Stimulated activated CD4-positive, alpha-beta T cell treated with anti-CD3 and anti-CD28 coated beads, Interleukin-15, amount 100 ng/mL, for 1 hour (primary cell): ENCODE results near the gene LMTK2.

ENCODE experiments used
- DNase-seq, 2 donors: peaks; one replicate each; pipeline ENCODE4 v3.0.0-alpha.2; 2020; ENCODE audit warnings: low read depth in 1 of 2, low spot score in 1 of 2

Gene LMTK2

DNA sequence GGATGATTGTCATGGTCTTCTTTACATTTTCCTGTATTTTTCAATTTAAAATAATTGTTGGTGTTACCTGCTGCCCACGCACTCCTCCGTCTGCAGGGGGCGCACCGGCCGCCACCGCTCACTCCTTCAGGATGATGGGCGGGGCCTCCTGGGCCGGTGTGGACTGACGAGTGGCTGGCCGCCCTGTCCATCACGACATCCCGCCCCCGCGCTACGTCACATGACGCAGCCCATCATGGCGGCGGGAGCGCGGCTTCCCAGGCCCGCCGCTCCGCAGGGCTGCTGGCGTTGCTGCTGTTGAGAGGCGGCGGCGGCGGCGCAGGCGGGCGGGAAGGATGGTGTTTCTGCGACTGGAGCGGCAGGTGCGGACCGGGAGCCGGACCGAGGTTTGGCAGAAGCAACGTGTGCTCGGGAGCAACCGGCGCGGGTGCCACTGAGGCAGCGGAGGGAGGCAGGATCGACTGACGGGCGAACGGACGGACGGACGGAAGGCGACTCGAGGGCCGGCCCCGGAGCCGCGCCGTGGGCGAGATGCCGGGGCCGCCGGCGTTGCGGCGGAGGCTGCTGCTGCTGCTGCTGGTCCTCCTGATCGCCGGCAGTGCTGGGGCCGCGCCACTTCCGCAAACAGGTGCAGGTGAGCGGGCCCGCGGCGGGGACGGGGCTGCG is at the start of gene LMTK2:
LMTK2 (plus strand) TSS at position 216 of the 666 bp plus-strand sequence; CDS start at position 532, 316 bp downstream.
- DNase-seq = peak; percentile 95 to 97

GRCh38 chr7:98057157-98057556 is 49.5 kb upstream of the LMTK2 start:
- no peak for DNase-seq

GRCh38 chr7:98058186-98058585 is 48.5 kb upstream of the LMTK2 start:
- no peak for DNase-seq

GRCh38 chr7:98064233-98064632 is 42.4 kb upstream of the LMTK2 start:
- DNase-seq = no peak

- DNase-seq = no peak
Measured at GRCh38 chr7:98066208-98066607, 40.5 kb upstream of the LMTK2 start.

DNA sequence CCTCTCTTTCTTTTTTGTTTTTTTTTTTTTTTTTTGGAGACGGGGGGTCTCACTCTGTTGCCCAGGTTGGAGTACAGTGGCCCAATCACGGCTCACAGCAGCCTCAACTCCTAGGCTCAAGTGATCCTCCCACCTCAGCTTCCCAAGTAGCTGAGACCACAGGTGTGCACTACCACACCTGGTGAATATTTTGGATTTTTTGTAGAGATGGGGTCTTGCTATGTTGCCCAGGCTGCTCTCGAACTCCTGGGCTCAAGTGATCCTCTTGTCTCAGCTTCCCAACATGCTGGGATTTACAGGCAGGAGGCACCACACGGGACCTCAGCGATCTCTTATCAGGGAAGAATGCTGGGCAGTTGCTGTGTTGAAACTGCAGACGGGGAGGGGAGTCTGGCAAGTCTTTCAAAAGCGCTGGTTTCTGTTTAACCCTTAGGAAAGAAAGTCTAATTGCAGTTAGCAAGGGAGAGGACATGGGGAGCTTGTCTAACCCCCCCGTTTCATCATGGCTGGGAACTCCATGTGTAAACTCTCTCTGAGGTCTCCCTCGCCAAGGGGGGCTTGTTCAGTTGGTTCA is 39.6 kb upstream of the LMTK2 start:
- no peak for DNase-seq

DNA sequence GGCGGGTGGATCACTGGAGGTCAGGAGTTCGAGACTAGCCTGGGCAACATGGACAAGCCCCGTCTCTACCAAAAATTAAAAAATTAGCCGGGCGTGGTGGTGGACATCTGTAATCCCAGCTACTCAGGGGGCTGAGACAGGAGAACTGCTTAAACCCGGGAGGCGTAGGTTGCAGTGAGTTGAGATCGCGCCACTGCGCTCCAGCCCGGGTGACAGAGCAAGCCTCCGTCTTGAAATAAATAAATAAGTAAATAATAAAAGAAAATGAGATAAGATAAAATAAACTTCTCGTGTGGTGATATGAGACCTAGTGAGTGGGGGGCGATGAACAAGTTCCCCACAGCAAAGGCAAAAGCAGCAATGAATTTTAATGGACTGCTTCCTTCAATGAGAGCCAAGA is 33.6 kb upstream of the LMTK2 start:
- no peak for DNase-seq

GRCh38 chr7:98075801-98076200 is 30.9 kb upstream of the LMTK2 start:
- DNase-seq = no peak

DNA sequence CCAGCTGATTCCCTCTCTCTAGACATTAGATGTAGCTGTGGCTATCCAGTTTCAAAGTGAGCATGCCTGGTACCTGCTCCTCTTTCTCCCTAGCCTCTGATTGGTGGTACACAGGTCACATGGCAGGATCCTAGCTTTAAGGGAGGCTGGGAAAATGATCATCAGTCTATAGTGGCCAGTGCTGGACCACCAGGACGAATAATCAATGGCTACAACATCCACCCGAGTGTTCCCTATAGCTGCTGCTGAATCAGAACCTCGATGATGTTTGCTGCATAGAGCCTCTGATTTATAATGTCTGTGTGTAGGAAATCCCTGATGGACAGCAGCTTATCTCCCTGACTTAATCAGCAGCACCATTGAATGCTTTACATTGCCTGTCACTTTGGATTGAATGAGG is 28.9 kb upstream of the LMTK2 start:
- no peak for DNase-seq

GRCh38 chr7:98078197-98078870 is 28.3 kb upstream of the LMTK2 start:
- DNase-seq = no peak

DNA sequence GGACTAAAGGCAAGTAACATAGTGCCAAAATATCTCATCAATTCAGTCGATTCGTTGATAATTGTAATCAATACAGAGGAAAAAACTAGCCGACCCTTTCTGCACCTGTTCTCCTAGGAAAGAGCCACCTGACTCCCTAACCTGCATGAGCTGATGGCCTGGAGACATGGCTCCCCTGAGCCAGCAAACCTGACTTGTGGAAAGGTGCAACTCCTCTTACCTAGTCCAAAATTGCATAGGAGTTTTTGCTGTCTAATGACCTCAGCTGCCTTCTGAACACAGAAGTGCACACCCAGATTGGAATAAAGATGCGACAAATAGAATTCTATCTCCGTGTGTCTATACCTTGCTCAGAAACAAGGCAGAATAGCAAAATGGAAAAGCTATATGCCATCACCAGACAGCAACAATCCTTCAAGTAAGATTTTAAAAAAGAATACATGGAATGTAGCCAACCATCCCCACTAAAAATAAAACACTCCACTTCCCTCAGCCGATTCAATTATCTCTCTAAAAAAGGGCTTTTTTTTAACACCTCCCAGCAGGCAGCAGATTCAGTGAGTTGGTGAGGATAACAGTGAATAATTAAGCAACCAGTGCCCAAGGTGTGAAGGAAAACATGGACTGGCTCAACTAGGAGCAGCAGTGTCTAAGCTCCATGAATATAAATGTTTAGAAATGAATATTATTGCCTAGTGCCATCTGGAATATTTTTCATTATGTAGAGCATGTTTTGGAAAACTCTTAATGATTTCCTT is 26.6 kb upstream of the LMTK2 start:
- DNase-seq = no peak

- no peak for DNase-seq
Measured at GRCh38 chr7:98081319-98081718, 25.3 kb upstream of the LMTK2 start.

- no peak for DNase-seq
Measured at GRCh38 chr7:98084631-98085030, 22.0 kb upstream of the LMTK2 start.

- DNase-seq = no peak
Measured at GRCh38 chr7:98085674-98086073, 21.0 kb upstream of the LMTK2 start.

DNA sequence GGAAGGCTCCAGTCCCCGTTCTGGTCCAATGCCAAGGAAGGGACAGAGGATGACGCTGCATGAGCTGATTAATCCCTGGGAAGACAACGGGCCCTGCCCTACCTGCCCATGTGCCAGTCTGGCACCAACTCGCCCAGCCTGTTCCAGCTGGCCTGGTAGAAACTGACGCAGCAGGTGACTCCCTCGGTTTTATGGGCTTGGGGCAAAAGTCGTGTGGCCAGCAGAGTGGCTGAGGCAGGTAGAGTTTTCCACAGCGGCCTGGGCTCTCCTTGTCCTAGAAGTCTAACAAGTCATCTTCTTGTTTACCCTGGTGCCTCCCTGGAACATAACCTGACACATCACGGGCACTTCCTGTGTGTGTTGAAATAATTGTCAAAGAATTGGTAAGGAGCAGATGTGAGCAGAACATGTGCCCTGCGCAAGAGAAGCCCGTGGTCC is 20.4 kb upstream of the LMTK2 start:
- DNase-seq = no peak

DNA sequence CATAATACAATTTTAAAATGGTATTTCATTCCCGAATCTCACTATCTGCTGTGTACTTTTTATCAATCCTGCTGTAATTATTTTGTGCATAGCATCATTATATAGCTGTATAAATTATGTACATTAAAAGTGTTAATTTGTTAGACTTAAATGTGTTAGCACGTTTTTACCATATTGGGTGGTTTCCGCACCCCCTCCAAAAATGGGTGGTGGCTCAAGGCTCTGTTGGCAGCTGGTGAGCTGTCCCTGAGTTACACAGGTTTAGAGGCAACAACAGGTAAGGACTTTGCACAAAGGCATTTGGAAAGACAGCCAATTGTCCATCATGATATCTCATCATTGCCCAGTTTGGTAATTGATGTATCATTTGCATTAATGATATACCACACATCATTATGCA is 18.6 kb upstream of the LMTK2 start:
- no peak for DNase-seq

DNA sequence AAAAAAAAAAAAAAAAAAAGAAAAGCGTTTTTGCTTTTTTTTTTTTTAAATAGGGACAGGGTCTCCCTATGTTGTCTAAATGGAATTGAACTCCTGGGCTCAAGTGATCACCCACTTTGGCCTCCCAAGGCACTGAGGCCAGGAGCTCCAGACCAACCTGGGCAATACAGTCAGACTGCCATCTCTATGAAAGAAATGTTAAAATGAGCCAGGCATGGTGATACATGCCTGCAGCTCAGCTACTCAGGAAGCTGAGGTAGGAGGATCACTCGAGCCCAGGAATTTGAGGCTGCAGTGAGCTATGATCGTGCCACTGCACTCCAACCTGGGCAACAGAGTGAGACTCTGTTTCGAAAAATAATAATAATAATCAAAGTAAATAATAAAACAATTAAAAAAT is 16.5 kb upstream of the LMTK2 start:
- DNase-seq = no peak

- DNase-seq = no peak
Measured at GRCh38 chr7:98091061-98091460, 15.6 kb upstream of the LMTK2 start.

GRCh38 chr7:98091523-98091922 is 15.1 kb upstream of the LMTK2 start:
- no peak for DNase-seq

- no peak for DNase-seq
Measured at GRCh38 chr7:98097042-98097645, 9.5 kb upstream of the LMTK2 start.

GRCh38 chr7:98100088-98100487 is 6.6 kb upstream of the LMTK2 start:
- no peak for DNase-seq
